Measurements from ENCODE around the gene CPNE6.

Gene CPNE6

GRCh38 chr14:24096545-24097181, 25.3 kb downstream of the CPNE6 start:
- DNase-seq (ENCODE audit: low read depth): no peak
- no peak for TF ChIP-seq CTCF (conservative IDR thresholded peaks at IDR 0.05; ENCODE audit: low read depth, low read length)
- no peak overlapping the region for H3K4me3 ChIP-seq (ENCODE audit: low read depth, low read length)

- TF ChIP-seq CTCF (conservative IDR thresholded peaks at IDR 0.05; ENCODE audit: low read depth, low read length): no peak
- H3K4me3 ChIP-seq (ENCODE audit: low read depth, low read length): no peak overlapping the region
- no peak for DNase-seq (ENCODE audit: low read depth)
Observed at GRCh38 chr14:24098229-24098926, 27.0 kb downstream of the CPNE6 start.

- no peak for DNase-seq (ENCODE audit: low read depth)
- TF ChIP-seq CTCF (conservative IDR thresholded peaks at IDR 0.05; ENCODE audit: low read depth, low read length): no peak
- H3K4me3 ChIP-seq (ENCODE audit: low read depth, low read length): no peak overlapping the region
Observed at GRCh38 chr14:24098927-24099813, 27.8 kb downstream of the CPNE6 start.

GRCh38 chr14:24100197-24100981, 29.0 kb downstream of the CPNE6 start:
- TF ChIP-seq CTCF (conservative IDR thresholded peaks at IDR 0.05; ENCODE audit: low read depth, low read length): no peak
- H3K4me3 ChIP-seq (ENCODE audit: low read depth, low read length): no peak overlapping the region

GRCh38 chr14:24100982-24101494, 29.7 kb downstream of the CPNE6 start:
- no peak for TF ChIP-seq CTCF (conservative IDR thresholded peaks at IDR 0.05; ENCODE audit: low read depth, low read length)
- no peak for DNase-seq (ENCODE audit: low read depth)
- H3K4me3 ChIP-seq (ENCODE audit: low read depth, low read length): no peak overlapping the region

More at GRCh38 chr14:24100197-24100981, 29.0 kb downstream of the CPNE6 start:
- no peak for DNase-seq (ENCODE audit: low read depth)

GRCh38 chr14:24102357-24103048, 31.1 kb downstream of the CPNE6 start:
- TF ChIP-seq CTCF (conservative IDR thresholded peaks at IDR 0.05; ENCODE audit: low read depth, low read length): no peak
- no peak for DNase-seq (ENCODE audit: low read depth)
- no peak overlapping the region for H3K4me3 ChIP-seq (ENCODE audit: low read depth, low read length)
